SK-N-SH treated with all-trans-retinoic acid at 6 μM for 48 hours (cell line): Measurements from ENCODE around the gene PARVB.

Experiments
- ATAC-seq: fragments of 200-7000 bp; cut with Tn5 transposase; 3 replicates; pipeline ENCODE4 v1.9.1; 2020; ENCODE audit warnings: mild to moderate bottlenecking, moderate library complexity
- ARNTL ChIP-seq: fragments of 450-650 bp; formaldehyde crosslinking; IDR thresholded peaks from 2 replicates; pipeline ENCODE4 v1.5.0; 2020; ENCODE audit warnings: low read depth, mild to moderate bottlenecking, moderate library complexity, borderline replicate concordance
- BACH2 ChIP-seq: fragments of 250-450 bp; sonication (Bioruptor Pico); IDR thresholded peaks from 2 replicates; pipeline ENCODE4 v1.9.0; 2021; ENCODE audit warnings: mild to moderate bottlenecking, borderline replicate concordance
- CSDC2 ChIP-seq: fragments of 250-450 bp; sonication (Bioruptor Pico); IDR thresholded peaks from 2 replicates; pipeline ENCODE4 v1.5.0; 2020; ENCODE audit warnings: mild to moderate bottlenecking, moderate library complexity
- GLIS3 ChIP-seq: fragments of 250-450 bp; sonication (Bioruptor Pico); IDR thresholded peaks from 2 replicates; pipeline ENCODE4 v1.5.0; 2020; ENCODE audit warnings: mild to moderate bottlenecking, moderate library complexity
- OSR1 ChIP-seq: fragments of 250-450 bp; sonication (Bioruptor Pico); IDR thresholded peaks from 2 replicates; pipeline ENCODE4 v1.8.0; 2022; ENCODE audit warnings: moderate library complexity, mild to moderate bottlenecking, inconsistent platforms
- PPARA ChIP-seq: fragments of 250-450 bp; sonication (Bioruptor Pico); IDR thresholded peaks from 2 replicates; pipeline ENCODE4 v1.5.0; 2020; ENCODE audit warnings: mild to moderate bottlenecking, borderline replicate concordance
- RARB ChIP-seq: fragments of 250-450 bp; sonication (Bioruptor Pico); IDR thresholded peaks from 2 replicates; pipeline ENCODE4 v1.8.0; 2021; ENCODE audit warnings: mild to moderate bottlenecking, moderate library complexity
- ZC3H10 ChIP-seq: fragments of 250-450 bp; sonication (Bioruptor Pico); IDR thresholded peaks from 2 replicates; pipeline ENCODE4 v1.5.1; 2021; ENCODE audit warnings: mild to moderate bottlenecking, moderate library complexity
- ZFP3 ChIP-seq: fragments of 250-450 bp; sonication (Bioruptor Pico); IDR thresholded peaks from 2 replicates; pipeline ENCODE4 v1.5.0; 2020; ENCODE audit warnings: mild to moderate bottlenecking, moderate library complexity
- ZFP30 ChIP-seq: fragments of 450-650 bp; formaldehyde crosslinking; IDR thresholded peaks from 2 replicates; pipeline ENCODE4 v1.5.0; 2022; ENCODE audit warnings: mild to moderate bottlenecking, moderate library complexity
- ZNF565 ChIP-seq: fragments of 450-650 bp; formaldehyde crosslinking; conservative IDR thresholded peaks from 2 replicates; pipeline ENCODE4 v1.5.0; 2020; ENCODE audit warnings: low read depth, mild to moderate bottlenecking, moderate library complexity
- ZNF70 ChIP-seq: fragments of 450-650 bp; formaldehyde crosslinking; IDR thresholded peaks from 2 replicates; pipeline ENCODE4 v1.5.0; 2020; ENCODE audit warnings: mild to moderate bottlenecking, moderate library complexity
- TF ChIP-seq, protein P1 (sequence below): fragments of 250-450 bp; sonication (Bioruptor Pico); IDR thresholded peaks from 2 replicates; pipeline ENCODE4 v1.5.0; 2020; ENCODE audit warnings: mild to moderate bottlenecking, moderate library complexity
- TF ChIP-seq, protein P2 (sequence below): fragments of 250-450 bp; sonication (Bioruptor Pico); IDR thresholded peaks from 2 replicates; pipeline ENCODE4 v1.8.0; 2020; ENCODE audit warnings: mild to moderate bottlenecking, moderate library complexity, borderline replicate concordance
- TF ChIP-seq, protein P3 (sequence below): fragments of 250-450 bp; sonication (Bioruptor Pico); IDR thresholded peaks from 2 replicates; pipeline ENCODE4 v1.5.1; 2020; ENCODE audit warnings: low read depth, mild to moderate bottlenecking, moderate library complexity
- TF ChIP-seq, protein P4 (sequence below): fragments of 250-450 bp; sonication (Bioruptor Pico); IDR thresholded peaks from 2 replicates; pipeline ENCODE4 v1.8.0; 2021; ENCODE audit warnings: low read depth, mild to moderate bottlenecking, moderate library complexity, borderline replicate concordance
- TF ChIP-seq, protein P5 (sequence below): fragments of 250-450 bp; sonication (Bioruptor Pico); IDR thresholded peaks from 2 replicates; pipeline ENCODE4 v1.5.1; 2021; ENCODE audit warnings: mild to moderate bottlenecking, moderate library complexity

Gene PARVB

DNA sequence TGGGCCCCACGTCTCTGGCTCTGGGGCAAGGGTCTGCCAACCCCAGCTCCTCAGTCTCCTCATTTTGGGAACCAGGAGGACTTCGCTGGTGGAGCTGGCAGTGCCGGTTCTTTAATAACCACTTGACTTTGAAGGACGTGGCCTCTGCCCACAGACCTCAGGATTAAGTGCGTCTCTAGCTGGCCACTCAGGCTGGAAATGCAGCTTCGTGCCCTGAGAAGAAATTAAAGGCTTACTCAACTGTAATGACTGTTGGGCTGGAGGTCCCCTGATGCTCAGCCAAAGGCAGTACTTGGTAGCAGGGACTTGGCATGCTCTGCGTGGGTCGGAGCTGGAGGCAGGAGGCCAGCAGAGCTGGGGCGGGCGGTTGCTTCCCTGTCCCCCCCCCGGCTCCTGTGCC is 139.9 kb downstream of the PARVB start (continued):
- TF ChIP-seq, protein P1, sequence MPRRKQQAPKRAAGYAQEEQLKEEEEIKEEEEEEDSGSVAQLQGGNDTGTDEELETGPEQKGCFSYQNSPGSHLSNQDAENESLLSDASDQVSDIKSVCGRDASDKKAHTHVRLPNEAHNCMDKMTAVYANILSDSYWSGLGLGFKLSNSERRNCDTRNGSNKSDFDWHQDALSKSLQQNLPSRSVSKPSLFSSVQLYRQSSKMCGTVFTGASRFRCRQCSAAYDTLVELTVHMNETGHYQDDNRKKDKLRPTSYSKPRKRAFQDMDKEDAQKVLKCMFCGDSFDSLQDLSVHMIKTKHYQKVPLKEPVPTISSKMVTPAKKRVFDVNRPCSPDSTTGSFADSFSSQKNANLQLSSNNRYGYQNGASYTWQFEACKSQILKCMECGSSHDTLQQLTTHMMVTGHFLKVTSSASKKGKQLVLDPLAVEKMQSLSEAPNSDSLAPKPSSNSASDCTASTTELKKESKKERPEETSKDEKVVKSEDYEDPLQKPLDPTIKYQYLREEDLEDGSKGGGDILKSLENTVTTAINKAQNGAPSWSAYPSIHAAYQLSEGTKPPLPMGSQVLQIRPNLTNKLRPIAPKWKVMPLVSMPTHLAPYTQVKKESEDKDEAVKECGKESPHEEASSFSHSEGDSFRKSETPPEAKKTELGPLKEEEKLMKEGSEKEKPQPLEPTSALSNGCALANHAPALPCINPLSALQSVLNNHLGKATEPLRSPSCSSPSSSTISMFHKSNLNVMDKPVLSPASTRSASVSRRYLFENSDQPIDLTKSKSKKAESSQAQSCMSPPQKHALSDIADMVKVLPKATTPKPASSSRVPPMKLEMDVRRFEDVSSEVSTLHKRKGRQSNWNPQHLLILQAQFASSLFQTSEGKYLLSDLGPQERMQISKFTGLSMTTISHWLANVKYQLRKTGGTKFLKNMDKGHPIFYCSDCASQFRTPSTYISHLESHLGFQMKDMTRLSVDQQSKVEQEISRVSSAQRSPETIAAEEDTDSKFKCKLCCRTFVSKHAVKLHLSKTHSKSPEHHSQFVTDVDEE, result no peak

DNA sequence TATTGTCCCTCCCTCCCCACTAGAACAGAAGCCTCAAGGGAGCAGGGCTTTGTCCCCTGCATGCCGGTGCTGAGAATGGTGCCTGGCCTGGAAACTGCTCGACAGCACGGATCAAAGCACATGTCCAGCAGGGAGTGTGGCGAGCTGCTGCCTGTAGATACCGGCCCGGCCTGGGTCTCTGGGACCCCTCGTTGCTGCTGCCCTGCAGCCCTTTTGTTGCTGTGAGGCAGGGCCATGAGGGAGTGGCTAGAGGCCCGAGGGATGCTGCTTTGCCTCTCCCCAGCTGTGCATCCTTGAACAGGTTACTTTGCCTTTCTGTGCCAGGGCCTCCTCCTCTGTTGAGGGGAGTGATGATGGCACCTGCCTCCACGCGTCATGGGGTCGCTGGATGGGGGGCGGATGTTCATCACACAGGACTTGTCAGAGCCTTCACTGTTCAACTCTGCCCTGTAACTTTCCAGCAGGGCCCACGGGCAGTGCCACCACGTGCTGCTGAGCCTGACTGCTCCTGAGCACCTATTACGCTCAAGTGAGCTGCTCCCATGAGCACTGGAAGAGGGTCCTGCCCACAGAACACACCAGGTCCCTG is 141.3 kb downstream of the PARVB start:
- ATAC-seq, result no peak
- TF ChIP-seq, protein P1, result no peak
- no peak for TF ChIP-seq CSDC2 (CRISPR knock-in tag)
- TF ChIP-seq, protein P2, sequence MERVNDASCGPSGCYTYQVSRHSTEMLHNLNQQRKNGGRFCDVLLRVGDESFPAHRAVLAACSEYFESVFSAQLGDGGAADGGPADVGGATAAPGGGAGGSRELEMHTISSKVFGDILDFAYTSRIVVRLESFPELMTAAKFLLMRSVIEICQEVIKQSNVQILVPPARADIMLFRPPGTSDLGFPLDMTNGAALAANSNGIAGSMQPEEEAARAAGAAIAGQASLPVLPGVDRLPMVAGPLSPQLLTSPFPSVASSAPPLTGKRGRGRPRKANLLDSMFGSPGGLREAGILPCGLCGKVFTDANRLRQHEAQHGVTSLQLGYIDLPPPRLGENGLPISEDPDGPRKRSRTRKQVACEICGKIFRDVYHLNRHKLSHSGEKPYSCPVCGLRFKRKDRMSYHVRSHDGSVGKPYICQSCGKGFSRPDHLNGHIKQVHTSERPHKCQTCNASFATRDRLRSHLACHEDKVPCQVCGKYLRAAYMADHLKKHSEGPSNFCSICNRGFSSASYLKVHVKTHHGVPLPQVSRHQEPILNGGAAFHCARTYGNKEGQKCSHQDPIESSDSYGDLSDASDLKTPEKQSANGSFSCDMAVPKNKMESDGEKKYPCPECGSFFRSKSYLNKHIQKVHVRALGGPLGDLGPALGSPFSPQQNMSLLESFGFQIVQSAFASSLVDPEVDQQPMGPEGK (CRISPR knock-in tag), result no peak
- TF ChIP-seq, protein P3, sequence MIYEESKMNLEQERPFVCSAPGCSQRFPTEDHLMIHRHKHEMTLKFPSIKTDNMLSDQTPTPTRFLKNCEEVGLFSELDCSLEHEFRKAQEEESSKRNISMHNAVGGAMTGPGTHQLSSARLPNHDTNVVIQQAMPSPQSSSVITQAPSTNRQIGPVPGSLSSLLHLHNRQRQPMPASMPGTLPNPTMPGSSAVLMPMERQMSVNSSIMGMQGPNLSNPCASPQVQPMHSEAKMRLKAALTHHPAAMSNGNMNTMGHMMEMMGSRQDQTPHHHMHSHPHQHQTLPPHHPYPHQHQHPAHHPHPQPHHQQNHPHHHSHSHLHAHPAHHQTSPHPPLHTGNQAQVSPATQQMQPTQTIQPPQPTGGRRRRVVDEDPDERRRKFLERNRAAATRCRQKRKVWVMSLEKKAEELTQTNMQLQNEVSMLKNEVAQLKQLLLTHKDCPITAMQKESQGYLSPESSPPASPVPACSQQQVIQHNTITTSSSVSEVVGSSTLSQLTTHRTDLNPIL (CRISPR knock-in tag), result no peak
- no peak for TF ChIP-seq ZFP30

DNA sequence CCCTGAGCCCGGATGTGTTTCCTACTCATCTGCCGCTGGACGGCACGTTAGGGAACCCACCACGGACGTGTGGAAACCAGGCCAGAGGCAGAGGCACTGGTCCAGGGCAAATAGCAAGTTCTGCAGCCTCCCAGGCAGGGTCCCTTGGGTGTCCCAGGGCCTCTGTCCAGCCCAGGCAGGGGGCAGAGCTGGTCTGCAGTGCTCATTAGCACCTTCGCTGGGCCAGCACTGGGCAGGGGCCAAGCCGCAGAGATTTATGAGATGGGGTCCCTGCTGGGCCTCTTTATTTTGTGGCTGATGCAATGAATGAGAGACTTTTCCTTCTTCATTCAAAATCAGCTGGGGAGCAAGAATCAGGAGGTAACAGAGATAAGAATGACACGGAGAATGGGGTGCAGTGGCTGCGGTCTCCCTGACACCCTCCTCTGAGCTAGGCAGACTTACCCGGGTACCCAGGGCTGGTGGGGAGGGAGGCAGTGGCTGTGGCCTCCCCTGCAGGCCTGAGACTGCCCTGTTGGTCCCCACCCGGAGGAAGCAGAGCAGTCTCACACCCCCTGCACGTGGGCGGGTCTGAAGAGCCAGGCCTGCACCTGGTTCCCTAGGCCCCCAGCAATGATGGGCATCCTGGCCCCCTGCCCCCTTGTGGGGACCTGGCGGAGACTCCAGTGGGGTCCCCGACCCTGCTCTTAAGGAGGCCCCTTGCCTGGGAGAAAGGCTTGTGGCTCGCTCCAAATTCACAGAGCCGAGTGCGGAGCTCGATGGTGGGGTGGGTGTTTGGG is 142.6 kb downstream of the PARVB start:
- ATAC-seq, result no peak
- TF ChIP-seq OSR1 (CRISPR knock-in tag) (no peak), GLIS3 (no peak)

DNA sequence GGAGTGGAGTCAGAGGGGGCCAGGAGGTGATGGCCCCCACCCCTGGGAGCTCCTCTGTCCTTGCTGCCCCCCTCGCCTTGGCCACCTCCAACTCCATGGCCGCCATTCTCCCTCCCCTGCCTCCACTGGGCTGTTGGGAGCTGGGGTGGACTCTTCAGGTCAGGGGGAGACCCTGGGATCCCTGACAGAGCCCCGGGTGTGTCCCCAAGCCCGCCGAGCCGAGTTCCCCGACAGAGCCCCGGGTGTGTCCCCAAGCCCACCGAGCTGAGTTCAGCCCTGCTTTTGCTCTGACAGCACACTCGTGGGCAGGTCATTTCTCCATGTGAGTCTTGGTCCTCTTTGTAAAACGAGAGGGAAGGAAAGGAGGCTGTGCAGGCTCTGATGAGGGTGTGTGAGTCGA is 143.4 kb downstream of the PARVB start:
- ATAC-seq, result no peak

DNA sequence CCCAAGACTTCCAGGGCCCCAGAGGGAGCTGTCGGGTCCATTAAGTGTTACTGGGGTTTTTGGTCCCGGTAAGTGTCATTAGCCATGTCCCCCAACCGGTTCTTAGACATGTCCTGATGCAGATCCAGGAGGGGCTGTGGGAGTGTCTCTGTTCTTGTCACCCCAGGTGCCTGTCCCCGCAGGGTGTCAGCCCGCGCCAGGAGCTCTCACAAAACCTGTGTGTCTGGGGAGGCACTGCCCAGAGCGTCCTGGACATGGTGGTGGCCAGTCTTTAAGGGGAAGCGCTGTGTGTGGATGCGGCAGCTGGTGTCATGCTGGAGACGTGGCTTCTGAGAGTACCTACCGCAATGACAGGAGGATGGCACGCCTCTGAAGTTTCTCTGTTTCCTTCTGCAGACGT is 144.1 kb downstream of the PARVB start:
- no peak for ATAC-seq
- TF ChIP-seq OSR1 (CRISPR knock-in tag) (no peak), PPARA (CRISPR knock-in tag) (no peak), RARB (no peak), ZFP30 (no peak), ZFP3 (CRISPR knock-in tag) (no peak), CSDC2 (CRISPR knock-in tag) (no peak), GLIS3 (no peak), ZNF565 (CRISPR knock-in tag) (no peak)
- TF ChIP-seq, protein P4, sequence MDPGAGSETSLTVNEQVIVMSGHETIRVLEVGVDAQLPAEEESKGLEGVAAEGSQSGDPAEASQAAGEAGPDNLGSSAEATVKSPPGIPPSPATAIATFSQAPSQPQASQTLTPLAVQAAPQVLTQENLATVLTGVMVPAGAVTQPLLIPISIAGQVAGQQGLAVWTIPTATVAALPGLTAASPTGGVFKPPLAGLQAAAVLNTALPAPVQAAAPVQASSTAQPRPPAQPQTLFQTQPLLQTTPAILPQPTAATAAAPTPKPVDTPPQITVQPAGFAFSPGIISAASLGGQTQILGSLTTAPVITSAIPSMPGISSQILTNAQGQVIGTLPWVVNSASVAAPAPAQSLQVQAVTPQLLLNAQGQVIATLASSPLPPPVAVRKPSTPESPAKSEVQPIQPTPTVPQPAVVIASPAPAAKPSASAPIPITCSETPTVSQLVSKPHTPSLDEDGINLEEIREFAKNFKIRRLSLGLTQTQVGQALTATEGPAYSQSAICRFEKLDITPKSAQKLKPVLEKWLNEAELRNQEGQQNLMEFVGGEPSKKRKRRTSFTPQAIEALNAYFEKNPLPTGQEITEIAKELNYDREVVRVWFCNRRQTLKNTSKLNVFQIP (CRISPR knock-in tag), result no peak
- TF ChIP-seq, protein P2 (CRISPR knock-in tag), result no peak
- TF ChIP-seq, protein P3 (CRISPR knock-in tag), result no peak

More for the DNA sequence above, 143.4 kb downstream of the PARVB start:
- TF ChIP-seq BACH2, result no peak
- no peak for TF ChIP-seq ZNF565 (CRISPR knock-in tag)
- TF ChIP-seq ZNF70 (CRISPR knock-in tag), result no peak
- TF ChIP-seq ARNTL, result no peak
- TF ChIP-seq, protein P5, sequence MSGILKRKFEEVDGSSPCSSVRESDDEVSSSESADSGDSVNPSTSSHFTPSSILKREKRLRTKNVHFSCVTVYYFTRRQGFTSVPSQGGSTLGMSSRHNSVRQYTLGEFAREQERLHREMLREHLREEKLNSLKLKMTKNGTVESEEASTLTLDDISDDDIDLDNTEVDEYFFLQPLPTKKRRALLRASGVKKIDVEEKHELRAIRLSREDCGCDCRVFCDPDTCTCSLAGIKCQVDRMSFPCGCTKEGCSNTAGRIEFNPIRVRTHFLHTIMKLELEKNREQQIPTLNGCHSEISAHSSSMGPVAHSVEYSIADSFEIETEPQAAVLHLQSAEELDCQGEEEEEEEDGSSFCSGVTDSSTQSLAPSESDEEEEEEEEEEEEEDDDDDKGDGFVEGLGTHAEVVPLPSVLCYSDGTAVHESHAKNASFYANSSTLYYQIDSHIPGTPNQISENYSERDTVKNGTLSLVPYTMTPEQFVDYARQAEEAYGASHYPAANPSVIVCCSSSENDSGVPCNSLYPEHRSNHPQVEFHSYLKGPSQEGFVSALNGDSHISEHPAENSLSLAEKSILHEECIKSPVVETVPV (CRISPR knock-in tag), result no peak
- TF ChIP-seq ZC3H10 (CRISPR knock-in tag), result no peak
- no peak for TF ChIP-seq ZFP3 (CRISPR knock-in tag)
- TF ChIP-seq CSDC2 (CRISPR knock-in tag), result no peak
